A549 treated with DMSO at 1 μM for 4 hours (cell line): ENCODE data around the gene MACROD2. TPM values are rescaled to one million over a fixed set of nuclear protein-coding genes. Genes with fewer than 3 reads are reported as not detected.

Experiments
- total RNA-seq: library from RNA; stranded (reverse); fragments of 200-300 nt; extraction: Qiagen RNA extraction; gene quantifications from 5 replicates; pipeline ENCODE4 v1.2.3, GENCODE V29; 2022; ENCODE audit warnings: low read depth

MACROD2 gene
- 0.44 to 1.6 TPM (median 0.68 TPM) in 5 replicates for total RNA-seq

GRCh38 chr20:13995086-13995665 lies at the start of gene MACROD2:
MACROD2 (plus strand) TSS chr20:13995516.

GRCh38 chr20:13990465-13990864 lies 4.9 kb upstream of the MACROD2 start, which contains the start of gene SEL1L2:
SEL1L2 (minus strand) TSS chr20:13990614; CDS start chr20:13990534, 80 bp downstream.

DNA sequence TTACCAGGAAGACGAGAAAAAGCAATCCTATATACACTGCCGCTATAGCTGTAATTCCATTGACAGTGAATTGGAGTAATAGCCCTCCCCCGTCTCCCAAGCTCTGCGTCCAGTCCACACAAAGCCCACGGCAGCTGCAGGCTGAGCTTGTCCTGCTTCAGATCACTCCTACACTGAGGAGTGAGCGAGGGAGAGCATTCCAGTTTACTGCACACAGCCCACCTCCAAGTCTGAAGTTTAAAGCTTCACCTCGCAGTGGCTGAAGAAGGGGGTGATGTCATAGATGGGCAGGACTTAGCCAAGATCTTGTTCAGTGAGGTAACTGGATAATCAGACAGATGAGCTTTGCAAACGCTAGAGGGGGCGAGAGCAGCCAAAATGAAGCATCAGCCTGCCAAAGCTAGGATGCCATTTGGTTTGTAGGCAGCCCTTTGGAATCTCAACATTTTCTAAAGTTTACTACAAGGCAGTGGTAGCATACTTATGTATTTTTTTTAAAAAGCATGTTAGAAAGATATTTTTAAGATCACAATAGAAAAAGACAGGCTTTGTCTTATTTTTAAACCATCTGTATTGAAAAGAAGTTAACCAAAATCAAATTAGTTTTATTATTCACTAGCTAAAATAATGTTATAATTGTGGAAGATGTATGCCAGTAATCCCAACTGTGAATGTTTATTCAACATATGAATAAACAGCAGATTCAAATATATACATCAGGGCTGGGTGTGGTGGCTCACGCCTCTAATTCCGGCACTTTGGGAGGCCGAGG lies 342.3 kb downstream of the MACROD2 start, which contains the start of gene FLRT3:
Gene FLRT3, minus strand, starts transcription at position 213 of the 772 bp plus-strand sequence. CDS start 10,106 bp downstream, outside the sequence.

Other genes with a start within 250 kb of the MACROD2 start
- 23.6 to 30.2 TPM (median 24.9 TPM) in 5 replicates for gene ESF1, start 210.6 kb upstream of the MACROD2 start, total RNA-seq
- 30.9 to 44.3 TPM (median 34.8 TPM) in 5 replicates for gene NDUFAF5, start 210.5 kb upstream of the MACROD2 start, total RNA-seq
- gene SEL1L2, start 4.9 kb upstream of the MACROD2 start, total RNA-seq, result not detected in 5 replicates